Activated CD4-positive, CD25-positive, alpha-beta regulatory T cell treated with anti-CD3 and anti-CD28 coated beads, Interleukin-2, amount 50 U/mL, for 72 hours (primary cell): ENCODE measurements around the gene PAXIP1.
"Not testable (repeated sequence)": the region's sequence is repeated elsewhere in the genome, so short reads cannot be mapped to it uniquely, and the experiment has no call there.

Source experiments
- DNase-seq: peaks from one replicate; pipeline ENCODE4 v3.0.0; 2021

PAXIP1 gene, protein sequence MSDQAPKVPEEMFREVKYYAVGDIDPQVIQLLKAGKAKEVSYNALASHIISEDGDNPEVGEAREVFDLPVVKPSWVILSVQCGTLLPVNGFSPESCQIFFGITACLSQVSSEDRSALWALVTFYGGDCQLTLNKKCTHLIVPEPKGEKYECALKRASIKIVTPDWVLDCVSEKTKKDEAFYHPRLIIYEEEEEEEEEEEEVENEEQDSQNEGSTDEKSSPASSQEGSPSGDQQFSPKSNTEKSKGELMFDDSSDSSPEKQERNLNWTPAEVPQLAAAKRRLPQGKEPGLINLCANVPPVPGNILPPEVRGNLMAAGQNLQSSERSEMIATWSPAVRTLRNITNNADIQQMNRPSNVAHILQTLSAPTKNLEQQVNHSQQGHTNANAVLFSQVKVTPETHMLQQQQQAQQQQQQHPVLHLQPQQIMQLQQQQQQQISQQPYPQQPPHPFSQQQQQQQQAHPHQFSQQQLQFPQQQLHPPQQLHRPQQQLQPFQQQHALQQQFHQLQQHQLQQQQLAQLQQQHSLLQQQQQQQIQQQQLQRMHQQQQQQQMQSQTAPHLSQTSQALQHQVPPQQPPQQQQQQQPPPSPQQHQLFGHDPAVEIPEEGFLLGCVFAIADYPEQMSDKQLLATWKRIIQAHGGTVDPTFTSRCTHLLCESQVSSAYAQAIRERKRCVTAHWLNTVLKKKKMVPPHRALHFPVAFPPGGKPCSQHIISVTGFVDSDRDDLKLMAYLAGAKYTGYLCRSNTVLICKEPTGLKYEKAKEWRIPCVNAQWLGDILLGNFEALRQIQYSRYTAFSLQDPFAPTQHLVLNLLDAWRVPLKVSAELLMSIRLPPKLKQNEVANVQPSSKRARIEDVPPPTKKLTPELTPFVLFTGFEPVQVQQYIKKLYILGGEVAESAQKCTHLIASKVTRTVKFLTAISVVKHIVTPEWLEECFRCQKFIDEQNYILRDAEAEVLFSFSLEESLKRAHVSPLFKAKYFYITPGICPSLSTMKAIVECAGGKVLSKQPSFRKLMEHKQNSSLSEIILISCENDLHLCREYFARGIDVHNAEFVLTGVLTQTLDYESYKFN

DNA sequence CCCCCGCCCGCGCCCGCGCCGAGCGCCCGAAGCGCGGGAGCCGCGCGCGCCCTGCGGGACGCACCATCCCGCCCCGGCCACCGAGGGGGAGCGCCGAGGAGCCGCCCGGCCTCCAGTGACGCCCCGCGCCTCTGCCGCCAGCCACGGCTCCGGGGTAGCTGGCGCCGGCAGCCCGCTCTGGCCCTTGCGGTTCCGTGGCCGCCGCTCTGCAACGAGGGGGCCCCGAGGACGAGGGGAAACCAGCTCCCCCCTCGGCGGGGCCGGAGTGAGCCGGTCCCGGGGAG is at the start of gene PAXIP1:
Gene PAXIP1 (minus strand): TSS at position 33 of the 284 bp plus-strand sequence. CDS start 195 bp downstream, outside the sequence.
- DNase-seq: no peak

DNA sequence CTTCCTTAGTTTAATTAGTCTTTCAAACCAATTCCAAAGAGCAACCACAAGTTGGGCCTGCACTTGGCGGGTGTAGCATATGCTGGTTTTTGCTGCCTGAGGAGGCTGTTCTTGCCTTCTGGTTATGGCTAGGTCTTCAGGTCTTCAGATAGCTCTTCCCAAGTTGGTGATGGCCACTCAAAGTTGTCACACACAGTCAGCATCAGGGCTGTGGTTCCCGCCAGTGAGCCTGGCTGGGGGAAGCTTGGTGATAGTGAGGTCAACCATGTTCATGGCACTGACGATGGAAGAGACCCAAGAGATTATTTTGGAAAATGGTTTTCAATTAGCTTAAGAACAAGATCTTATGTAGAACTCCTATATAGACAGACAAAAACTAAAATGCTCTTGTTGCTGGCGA is 48.4 kb upstream of the PAXIP1 start:
- DNase-seq: no peak

DNA sequence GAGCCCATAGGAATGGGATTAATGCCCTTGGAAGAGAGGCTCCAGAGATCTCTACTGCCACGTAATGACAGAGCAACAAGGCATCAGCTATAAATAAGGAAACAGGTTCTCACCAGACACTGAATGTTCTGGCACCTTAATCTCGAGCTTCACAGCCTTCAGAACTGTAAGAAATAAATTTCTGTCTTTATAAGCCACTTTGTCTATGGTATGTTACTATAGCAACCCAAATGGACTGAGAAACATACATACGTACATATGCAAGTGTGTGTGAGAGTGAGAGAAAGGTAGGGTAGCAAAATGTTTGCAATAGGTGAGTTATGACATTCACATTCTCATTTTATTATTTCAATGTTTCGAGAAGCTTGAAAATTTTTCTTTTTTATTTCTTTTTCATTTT is 45.1 kb upstream of the PAXIP1 start:
- DNase-seq: no peak

DNA sequence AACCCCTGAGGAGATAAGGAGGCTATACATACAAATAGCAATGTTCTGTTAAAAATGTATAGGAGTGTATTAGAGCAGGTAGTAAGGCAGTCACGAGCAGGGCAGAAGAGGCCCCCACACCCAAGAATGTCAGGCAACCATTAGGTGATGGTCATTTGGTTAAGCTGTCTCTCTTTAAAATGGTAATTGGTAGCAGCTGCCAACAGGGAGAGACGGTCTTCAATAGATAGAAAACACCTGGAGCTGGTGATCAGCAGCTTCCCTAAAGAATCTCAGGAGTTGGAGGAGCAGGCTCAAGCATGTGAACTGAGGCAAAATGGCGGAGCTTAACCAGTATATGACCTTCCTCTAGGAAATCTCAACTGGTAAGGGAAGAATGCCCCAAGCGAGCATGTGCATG is 40.8 kb upstream of the PAXIP1 start:
- no peak for DNase-seq

DNA sequence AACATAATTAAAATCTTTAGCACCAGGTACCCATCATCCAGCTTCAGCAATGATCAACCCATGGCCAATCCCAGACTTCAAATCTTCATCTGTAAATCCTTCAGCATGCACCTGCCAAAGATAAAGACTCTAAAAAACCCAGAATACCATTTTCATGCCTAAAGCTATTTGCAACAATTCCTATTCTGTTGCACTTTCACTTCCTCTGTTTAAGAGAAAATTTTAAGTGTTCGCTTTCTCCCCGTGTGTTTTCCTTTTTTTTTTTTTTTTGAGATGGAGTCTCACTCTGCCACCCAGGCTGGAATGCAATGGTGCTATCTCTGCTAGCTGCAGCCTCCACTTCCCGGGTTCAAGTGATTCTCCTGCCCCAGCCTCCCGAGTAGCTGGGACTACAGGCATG is 35.4 kb upstream of the PAXIP1 start:
- DNase-seq: no peak

DNA sequence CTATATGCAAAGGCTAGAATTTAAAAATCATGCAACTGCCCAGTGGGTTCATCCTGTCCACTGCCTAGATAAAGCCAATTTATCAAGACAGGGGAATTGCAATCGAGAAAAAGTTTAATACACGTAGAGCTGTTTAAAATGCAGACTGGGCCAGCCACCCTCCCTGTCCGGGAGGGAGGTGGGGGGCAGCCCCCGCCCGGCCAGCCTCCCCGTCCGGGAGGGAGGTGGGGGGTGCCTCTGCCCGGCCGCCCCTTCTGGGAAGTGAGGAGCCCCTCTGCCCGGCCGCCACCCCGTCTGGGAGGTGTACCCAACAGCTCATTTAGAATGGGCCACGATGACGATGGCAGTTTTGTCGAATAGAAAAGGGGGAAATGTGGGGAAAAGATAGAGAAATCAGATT is 31.6 kb upstream of the PAXIP1 start:
- DNase-seq: not testable (repeated sequence)

DNA sequence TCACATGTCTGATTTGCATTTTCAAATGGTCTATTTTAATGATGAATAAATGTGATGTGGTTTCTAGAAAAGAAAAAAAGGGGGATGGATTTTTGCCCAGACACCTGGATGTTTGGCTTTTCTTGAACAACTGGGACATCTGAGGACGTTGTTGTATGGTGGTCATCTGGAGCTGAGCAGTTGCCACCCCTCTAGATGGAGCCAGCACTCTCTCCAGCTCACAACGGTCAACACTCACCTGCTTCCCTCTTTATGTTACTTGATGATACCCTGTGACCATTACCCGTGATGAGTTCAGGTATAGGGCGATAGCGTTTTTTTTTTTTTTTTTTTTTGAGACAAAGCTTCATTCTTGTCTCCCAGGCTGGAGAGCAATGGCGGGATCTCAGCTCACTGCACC is 30.1 kb upstream of the PAXIP1 start:
- no peak for DNase-seq

DNA sequence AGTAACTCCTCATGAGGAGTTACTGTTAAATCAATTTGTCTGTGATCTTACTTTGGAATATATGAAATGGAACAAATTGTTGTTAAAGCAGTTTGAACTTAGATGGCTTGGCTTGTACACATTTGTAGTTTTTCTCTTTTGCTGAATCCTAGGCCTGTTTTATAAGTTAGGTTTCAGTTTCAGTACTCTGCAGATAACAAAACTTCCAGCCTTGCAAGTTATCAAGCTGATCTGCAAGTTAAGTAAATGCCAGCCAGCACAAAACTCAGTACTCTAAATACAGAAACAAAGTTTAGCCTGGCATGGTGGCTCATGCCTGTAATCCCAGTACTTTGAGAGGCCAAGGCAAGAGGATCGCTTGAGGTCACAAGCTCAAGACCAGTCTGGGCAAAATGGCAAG is 25.0 kb upstream of the PAXIP1 start:
- DNase-seq: no peak

DNA sequence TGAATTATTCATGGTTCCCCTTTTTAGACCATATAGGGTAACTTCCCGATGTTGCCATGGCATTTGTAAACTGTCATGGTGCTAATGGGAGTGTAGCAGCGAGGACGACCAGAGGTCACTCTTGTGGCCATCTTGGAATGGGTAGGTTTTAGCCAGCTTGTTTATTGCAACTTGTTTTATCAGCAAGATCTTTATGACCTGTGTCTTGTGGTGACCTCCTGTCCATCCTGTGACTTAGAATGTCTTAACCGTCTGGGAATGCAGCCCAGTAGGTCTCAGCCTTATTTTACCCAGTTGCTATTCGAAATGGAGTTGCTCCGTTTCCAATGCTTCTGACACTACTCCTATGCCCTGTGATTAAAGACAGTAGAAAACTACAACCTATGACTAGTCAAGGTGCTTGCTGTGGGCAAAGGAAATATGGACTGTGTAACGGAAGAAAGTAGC is 18.8 kb upstream of the PAXIP1 start:
- DNase-seq: no peak

DNA sequence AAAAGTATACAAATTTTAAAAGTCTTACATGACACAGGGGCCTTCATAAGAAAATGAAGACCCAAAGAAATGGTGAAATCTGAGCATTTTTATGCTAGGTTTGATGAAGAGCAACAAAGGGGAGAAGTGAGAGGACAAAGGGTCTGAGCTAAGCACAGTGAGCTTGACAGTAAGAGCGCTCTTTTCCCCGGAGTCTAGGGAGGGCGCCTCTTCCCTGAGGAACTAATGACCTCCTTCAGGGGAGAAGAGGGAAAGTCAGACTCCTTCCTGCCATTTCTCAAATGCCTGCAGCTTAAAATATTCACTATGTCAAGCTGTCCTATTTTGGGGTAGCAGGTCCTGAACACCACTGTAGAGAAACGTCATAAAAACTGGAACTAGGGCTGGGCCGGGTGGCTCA is 18.1 kb upstream of the PAXIP1 start:
- DNase-seq: no peak

DNA sequence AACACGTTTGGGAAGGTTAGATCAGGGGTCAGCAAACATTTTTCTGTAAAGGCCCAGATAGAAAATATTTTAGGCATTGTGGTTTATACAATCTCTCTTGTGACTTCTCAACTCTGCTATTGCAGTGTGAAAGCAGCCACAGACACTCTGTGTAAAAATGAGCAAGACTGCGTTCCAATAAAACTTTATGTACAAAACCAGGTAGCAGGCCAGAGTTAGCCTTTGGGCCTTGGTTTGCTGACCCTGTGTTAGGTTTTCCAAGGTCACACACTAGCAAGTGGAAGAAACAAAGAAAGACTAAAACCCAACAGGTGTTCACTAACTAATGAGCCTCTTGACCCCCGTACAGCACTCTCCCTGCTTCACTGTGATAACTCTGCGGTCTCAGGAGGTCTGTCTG is 14.9 kb upstream of the PAXIP1 start:
- no peak for DNase-seq

DNA sequence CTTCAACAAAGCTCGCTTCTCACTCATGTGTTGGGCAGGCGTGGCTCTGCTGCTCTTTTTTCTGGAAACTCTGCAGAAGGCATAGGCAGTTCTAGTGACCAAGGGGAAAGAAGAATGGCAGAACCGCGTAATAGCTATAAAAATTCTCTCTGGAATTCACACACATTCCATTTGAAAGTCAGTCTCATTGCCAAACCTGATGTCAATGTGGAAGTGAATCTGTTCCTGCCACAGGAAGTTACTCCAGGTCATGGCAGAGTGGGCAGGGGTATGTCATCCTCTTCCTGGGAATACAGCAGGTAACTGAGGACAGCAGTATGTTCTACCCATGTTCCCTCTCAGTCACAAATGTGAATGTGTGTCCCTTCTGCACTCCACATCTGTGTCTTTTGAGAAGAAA is 8.2 kb upstream of the PAXIP1 start:
- DNase-seq: no peak

DNA sequence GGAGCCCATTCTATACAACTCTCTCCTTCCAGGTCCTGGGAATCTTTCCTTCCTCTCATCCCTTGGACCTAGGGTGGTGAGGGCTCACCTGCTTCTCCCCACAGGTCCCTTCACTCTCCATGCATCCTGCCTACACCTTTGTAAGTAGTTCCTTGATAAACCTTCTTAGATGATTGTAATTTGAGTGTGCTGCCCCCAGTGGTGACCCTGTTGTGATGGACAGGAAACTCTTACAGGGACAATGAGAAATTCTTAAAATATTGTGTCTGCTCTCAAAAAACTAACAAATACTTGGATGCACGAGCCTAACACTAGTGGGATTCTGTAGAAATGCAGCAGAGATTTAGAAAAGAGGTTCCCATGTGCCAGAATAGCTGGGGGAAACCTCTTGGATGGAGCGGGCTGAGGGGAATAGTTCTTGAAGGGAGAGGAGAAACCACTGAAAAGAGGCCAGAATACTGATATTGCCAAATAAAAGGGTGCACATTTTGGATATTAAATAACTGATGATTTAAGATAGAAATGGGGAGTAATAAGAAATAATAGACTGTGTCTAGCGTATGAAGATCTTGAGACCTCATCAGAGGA is 6.7 kb upstream of the PAXIP1 start:
- DNase-seq: no peak

DNA sequence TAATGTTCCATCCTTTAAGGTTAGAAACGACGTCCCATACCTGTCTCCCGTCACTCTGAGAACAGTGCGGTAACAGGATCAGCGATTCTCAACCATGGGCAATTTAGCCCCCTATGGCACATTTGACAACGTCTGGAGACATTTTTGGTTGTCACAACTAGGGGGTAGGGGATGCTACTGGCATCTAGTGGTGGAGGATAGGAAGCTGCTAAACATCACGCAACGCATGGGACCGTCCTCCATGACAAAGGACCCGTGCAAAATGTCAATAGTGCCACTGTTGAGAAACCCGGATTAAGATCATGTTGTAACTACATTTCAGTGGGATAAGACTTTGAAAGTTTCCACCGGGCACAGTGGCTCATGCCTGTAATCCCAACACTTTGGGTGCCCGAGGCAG is 5.0 kb upstream of the PAXIP1 start:
- DNase-seq: no peak

DNA sequence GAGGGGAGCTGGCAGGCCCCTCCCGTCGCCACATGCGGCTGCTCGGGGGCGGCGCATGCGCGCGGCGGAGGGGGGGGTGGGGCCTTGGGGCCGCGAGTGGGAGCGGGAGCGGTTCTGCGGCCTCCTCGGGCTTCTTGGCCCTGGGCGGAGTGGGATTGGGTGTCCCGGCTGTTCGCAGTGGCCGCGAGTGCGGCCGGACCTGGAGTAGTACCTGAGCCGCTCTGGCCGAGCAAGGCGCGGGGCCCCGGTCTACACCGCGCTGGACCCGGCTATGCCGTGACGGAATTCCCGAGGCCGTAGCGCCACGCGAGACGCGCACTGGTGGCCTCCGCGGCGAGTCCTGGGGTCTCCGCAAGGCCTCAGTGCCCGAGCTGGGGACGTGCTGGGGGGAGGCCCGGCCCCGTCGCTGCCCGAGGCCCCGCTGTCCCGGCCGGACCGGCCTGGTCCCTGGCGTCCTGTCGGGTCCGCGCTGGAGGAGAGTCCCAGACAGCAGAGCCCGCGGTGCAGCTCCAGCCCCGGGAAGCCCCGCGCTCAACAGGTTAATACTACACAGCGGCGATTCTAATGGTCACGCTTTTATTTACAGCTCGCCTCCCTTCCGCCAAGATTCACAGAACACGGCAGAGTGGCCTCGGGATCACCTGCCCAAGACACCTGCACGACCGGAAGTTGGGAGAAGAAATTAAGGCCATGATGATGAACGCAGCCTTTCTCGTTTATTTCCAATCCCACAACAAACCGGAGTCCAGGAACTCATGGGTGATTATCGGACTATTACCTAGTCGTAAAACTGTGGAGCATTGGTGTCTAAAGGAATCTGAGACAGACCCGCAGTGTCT is 671 bp upstream of the PAXIP1 start:
- peak; percentile 86 for DNase-seq

DNA sequence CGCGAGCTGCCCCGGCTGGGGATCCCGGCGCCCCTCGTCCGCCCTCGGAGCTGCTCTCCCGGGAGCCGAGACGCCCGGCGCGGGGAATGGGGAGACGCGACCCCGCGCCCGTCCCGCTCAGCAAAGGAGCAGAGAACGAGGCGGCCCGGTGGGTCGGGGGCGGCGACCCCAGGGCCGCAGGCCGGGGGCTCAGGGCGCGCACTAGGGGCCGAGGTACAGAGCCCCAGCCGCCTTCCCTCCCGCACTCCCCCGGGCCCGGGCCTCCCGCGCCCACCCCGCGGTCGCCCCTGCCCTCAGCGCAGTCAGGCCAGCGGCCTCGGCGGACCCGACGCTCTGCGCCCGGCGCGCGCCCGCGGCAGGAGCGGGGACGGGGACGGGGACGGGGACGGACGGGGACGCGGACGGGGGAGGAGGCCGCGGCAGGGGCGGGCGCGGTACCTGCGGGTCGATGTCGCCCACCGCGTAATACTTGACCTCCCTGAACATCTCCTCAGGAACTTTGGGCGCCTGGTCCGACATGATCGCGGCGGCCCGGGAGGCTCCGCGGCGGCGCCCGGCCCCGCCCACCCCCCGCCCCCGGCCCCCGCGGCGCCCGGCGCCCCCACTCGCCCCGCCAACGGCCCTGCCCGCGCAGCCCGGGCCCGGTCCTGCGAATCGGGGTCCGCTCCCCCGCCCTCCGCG is 373 bp downstream of the PAXIP1 start:
- peak; percentile 40 for DNase-seq

DNA sequence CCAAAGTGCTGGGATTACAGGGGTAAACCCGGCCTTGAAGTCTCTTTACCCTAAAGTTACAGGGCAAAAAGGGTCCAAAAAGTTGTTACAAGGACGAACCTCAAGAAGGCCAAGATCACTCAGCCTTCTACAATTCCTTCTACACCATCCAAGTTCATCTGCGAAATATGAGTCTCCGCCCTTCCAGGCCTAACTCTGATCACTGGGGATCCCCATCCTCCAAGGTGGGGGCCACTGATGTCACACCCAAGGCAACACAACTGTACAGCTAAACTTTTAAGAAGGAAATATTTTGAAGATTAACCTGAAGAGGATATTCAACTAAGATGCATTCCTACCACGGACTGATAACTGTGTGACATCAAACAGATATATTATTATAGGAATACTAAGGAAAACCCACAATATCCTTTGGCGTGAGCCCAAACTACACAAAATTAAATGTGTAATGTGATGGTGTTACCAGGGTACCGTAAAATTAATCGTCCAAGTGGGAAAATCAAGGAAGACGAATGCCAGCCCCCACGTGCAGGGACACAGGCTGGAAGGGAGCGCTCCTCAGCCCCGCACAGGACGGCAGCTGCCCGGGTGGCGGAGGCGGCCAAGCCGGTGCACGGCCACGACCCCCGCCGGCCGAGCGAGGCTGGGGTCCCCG is 1.0 kb downstream of the PAXIP1 start:
- no peak for DNase-seq

DNA sequence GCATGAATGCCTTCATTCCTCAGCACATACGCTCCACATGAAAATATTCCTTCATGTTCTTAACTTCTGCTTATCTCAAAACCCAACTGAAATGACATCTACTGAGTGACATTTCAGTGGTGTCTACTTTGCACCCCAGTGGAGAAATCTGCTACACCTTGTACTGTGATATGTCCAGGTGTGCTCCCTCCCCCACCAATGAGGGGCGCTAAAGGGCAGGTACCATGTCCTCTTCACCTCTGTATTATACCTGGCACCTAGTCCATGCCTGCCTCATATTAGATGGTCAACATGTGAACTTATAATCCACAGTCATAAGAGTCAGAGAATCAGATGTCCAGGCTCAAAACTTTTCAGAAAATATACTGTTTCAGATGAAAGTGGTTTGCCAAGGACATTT is 2.1 kb downstream of the PAXIP1 start:
- no peak for DNase-seq

DNA sequence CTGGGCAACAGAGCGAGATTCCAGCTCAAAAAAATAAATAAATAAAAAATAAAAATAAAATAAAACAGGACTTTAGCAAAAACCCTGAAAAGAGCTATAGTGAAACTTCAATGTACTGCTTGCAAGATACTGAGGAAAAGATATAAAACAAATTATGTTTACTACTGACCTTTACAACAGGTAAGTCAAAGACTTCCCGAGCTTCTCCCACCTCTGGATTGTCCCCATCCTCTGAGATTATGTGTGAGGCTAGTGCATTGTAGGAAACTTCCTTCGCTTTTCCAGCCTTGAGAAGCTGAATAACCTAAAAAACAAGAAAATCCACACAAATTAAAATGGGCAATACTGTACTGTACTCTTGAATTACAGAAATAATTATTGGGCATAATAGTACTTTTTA is 4.4 kb downstream of the PAXIP1 start:
- no peak for DNase-seq

DNA sequence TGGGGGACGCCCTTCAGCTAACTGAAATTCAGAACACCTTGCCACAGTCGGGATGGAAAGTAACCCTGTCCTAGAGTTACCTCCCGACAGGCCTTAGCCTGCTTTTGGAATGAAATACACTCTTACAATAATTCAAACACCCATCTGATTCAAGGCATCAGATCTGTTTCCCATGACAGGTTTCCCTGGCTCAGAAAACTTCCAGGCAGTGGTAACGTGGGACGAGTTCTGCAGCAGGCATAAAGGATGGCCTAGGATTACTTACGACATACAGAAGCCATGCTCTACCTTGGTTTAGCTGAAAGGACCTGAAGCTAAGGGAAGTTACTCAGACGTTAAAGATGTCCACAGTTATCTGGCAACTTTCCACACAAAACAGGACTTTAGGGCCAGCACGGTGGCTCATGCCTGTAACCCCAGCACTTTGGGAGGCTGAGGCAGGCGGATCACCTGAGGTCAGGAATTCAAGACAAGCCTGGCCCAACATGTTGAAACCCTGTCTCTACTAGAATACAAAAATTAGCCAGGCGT is 5.0 kb downstream of the PAXIP1 start:
- no peak for DNase-seq

DNA sequence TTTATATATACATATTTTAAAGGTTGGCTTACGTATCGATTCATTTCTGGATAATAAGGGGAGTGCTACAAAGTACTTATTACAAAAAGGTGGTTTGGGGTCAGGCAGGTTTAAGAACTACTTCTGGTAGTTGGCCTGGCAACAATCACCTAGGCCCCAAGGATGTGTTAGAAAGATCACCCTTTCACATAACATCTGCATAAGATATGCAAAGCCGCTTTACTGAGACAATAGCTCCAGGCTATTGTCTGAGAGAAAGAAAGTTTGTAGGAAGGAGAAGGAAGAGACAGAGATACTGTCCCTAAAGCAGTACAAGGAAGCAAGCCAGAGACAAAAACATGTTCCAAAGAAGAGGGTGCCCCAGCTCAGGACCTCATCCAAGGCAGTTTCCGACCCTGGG is 6.2 kb downstream of the PAXIP1 start:
- DNase-seq: no peak
